ENCODE measurements around the gene NEDD4L. TPM values are rescaled to one million over a fixed set of nuclear protein-coding genes. Genes with fewer than 3 reads are reported as not detected.

NEDD4L gene
- total and polyA plus RNA-seq, 8 donors = 88.0 to 159 (median 95.2) TPM

DNA sequence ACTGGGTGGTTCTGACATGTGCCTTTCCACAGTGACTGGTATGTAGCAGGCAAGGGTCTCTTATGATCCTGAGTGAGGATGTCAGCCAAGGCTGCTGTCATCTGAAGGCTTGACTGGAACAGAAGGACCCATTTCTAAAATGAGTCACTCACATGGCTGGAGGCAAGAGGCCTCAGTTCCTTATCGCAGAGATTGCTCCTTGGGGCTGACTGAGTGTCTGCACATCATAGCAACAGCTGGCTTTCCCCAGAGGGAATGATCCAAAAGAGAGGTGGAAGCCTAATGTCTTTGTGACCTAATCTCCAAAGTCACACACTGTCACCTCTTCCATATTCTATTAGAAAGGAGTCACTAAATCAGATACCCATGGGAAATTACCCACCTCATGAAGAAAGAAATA is 114.0 kb downstream of the NEDD4L start:
- DNase-seq (no peak), ATAC-seq (no peak)
- no peak overlapping the region for H3K4me3 ChIP-seq
- no peaks in the 10 kb centered on the region for H3K9me3 ChIP-seq
- H3K4me1 ChIP-seq = no peaks in the 10 kb centered on the region
- no peak overlapping the region for H3K27ac ChIP-seq
- H3K36me3 ChIP-seq = no peaks in the 10 kb centered on the region
- TF ChIP-seq, protein P1, sequence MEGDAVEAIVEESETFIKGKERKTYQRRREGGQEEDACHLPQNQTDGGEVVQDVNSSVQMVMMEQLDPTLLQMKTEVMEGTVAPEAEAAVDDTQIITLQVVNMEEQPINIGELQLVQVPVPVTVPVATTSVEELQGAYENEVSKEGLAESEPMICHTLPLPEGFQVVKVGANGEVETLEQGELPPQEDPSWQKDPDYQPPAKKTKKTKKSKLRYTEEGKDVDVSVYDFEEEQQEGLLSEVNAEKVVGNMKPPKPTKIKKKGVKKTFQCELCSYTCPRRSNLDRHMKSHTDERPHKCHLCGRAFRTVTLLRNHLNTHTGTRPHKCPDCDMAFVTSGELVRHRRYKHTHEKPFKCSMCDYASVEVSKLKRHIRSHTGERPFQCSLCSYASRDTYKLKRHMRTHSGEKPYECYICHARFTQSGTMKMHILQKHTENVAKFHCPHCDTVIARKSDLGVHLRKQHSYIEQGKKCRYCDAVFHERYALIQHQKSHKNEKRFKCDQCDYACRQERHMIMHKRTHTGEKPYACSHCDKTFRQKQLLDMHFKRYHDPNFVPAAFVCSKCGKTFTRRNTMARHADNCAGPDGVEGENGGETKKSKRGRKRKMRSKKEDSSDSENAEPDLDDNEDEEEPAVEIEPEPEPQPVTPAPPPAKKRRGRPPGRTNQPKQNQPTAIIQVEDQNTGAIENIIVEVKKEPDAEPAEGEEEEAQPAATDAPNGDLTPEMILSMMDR (IDR thresholded peaks at IDR 0.05) = no peak
- intact Hi-C loops (cut with DNase I) = no loop called here
- H3K27me3 ChIP-seq = no peaks in the 10 kb centered on the region

- H3K4me3 ChIP-seq = no peak overlapping the region
- no peaks in the 10 kb centered on the region for H3K4me1 ChIP-seq
- H3K27ac ChIP-seq = no peak overlapping the region
- H3K36me3 ChIP-seq = no peaks in the 10 kb centered on the region
- DNase-seq = no peak
- intact Hi-C loops (cut with DNase I) = no loop called here
- no peak for ATAC-seq
- no peaks in the 10 kb centered on the region for H3K9me3 ChIP-seq
- TF ChIP-seq, protein P1 (IDR thresholded peaks at IDR 0.05) = no peak
- no peaks in the 10 kb centered on the region for H3K27me3 ChIP-seq
Measured at GRCh38 chr18:58158459-58158858, 114.4 kb downstream of the NEDD4L start.

DNA sequence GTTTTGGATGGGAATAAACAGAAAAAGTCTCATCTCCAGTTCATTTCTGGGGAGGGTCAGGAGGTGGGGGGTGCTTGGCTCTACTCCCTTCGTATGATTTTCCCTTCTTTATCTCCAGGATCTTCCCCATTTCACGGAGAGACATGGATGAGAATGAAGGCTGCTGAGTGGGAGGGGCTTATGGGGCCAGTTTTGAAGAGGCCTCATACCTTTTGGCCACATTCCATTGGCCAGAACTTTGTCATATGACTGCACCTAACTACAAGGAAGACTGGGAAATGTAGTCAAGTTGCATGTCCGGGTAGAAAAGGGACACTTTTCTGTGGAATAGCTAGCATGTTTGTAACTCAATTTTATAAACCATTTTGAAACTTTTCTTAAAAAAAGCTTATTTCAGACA is 117.6 kb downstream of the NEDD4L start:
- Histone ChIP-seq H3K27ac (no peak overlapping the region), H3K4me3 (no peak overlapping the region), H3K4me1 (no peaks in the 10 kb centered on the region), H3K9me3 (no peaks in the 10 kb centered on the region), H3K27me3 (no peaks in the 10 kb centered on the region), H3K36me3 (no peaks in the 10 kb centered on the region)
- TF ChIP-seq, protein P1 (IDR thresholded peaks at IDR 0.05) = no peak
- intact Hi-C loops (cut with DNase I) = no loop called here
- no peak for ATAC-seq
- no peak for DNase-seq

- Histone ChIP-seq H3K27me3 (no peaks in the 10 kb centered on the region), H3K27ac (peak overlapping the region in 1 of 2 donors; percentile 1), H3K9me3 (no peaks in the 10 kb centered on the region), H3K4me1 (no peaks in the 10 kb centered on the region), H3K36me3 (no peaks in the 10 kb centered on the region), H3K4me3 (no peak overlapping the region)
- TF ChIP-seq, protein P1 (IDR thresholded peaks at IDR 0.05) = no peak
- no peak for ATAC-seq
- DNase-seq = no peak
- intact Hi-C loops (cut with DNase I) = no loop called here
Measured at GRCh38 chr18:58162127-58162526, 118.1 kb downstream of the NEDD4L start.

DNA sequence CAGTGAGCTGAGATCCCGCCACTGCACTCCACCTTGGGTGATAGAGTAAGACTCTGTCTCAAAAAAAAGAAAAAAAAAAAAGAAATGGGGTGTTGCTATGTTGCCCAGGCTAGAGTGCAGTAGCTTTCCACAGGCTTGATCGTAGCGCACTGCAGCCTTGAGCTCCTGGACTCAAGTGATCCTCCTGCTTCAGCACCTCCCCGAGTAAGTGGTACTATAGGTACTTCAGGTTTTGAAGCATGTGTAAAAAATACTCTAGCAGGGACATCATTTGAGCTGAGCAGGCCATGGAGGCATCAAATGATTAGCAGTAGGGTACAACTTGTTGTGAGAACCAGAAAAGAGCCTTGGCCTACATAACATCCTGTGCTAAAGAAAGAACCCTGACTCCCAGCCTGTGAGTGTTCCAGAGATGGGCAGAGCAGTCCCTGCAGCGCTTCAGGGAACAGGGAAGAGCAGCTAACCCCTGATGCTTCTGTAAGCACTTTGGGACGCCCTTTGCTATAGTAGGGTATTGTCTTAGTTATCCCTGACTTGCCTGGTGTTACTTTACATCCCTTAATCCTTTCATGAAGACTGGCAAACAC is 119.1 kb downstream of the NEDD4L start:
- Histone ChIP-seq H3K4me3 (no peak overlapping the region), H3K27me3 (no peaks in the 10 kb centered on the region), H3K36me3 (no peaks in the 10 kb centered on the region), H3K27ac (no peak overlapping the region), H3K4me1 (no peaks in the 10 kb centered on the region), H3K9me3 (no peaks in the 10 kb centered on the region)
- TF ChIP-seq, protein P1 (IDR thresholded peaks at IDR 0.05) = no peak
- peak; percentile 59 for ATAC-seq
- no peak for DNase-seq
- intact Hi-C loops (cut with DNase I) = no loop called here

Measured in left lung (tissue), 10 donors.